Measurements from ENCODE around the gene COL1A1. TPM values are rescaled to one million over a fixed set of nuclear protein-coding genes. Genes with fewer than 3 reads are reported as not detected.

The COL1A1 gene
- polyA plus RNA-seq, 4 donors, result 2.2 to 320 (median 27.2) TPM

DNA sequence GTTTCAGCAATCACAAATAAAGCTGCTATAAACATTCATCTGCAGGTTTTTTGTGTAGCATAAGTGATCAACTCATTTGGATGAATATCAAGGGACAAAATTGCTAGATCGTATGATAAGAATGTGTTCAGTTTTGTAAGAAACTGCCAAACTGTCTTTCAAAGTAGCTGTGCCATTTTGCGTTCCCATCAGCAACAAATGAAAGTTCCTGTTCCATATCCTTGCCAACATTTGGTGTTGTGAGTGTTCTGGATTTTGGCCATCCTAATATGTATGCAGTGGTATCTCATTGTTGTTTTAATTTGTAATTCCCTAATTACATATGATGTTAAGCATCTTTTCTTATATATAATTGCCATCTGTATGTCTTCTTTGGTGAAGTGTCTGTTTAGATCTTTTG is 36.5 kb upstream of the COL1A1 start:
- FAIRE-seq (no peak), DNase-seq (no peak)
- H3K4me1 ChIP-seq (ENCODE audit: control insufficient read depth in 3 of 3, insufficient read depth in 2 of 3, low read depth in 1 of 3, low read length in 2 of 3), result no peaks in the 10 kb centered on the region
- no peak overlapping the region for H3K4me3 ChIP-seq (ENCODE audit: low read depth in 1 of 3, low read length in 3 of 3)
- H3K9me3 ChIP-seq (ENCODE audit: control insufficient read depth in 2 of 2, insufficient read depth in 1 of 2, low read depth in 1 of 2, low read length in 1 of 2), result peaks cover 0 to 4% of the 10 kb centered on the region in 2 donors
- no peaks in the 10 kb centered on the region for H3K27me3 ChIP-seq (ENCODE audit: control insufficient read depth in 3 of 3, insufficient read depth in 3 of 3, low read length in 3 of 3)
- no peaks in the 10 kb centered on the region for H3K36me3 ChIP-seq (ENCODE audit: control insufficient read depth in 3 of 3, insufficient read depth in 2 of 3, low read depth in 1 of 3, low read length in 3 of 3)
- 49 to 64% (median 61%) methylated on average over 2 of the region's 2 CpGs for WGBS, 3 donors
- H3K27ac ChIP-seq (ENCODE audit: low read depth in 1 of 3, low read length in 2 of 3), result no peak overlapping the region

DNA sequence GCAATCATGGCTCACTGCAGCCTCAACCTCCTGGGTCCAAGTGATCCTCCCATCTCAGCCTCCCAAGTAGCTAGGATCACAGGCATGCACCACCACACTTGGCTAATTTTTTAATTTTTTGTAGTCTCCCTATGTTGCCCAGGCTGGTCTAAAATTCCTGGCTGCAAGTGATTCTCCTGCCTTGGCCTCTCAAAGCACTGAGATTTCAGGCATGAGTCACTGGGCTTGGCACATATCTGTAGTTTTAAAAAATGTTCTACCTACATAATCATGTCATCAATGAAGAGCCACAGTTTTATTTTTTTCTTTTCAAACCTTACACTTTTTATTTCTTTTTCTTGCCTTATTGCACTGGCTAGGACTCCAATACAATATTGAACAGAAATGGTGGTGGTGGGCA is 33.1 kb upstream of the COL1A1 start:
- FAIRE-seq (no peak), DNase-seq (no peak)
- Histone ChIP-seq H3K27me3 (ENCODE audit: control insufficient read depth in 3 of 3, insufficient read depth in 3 of 3, low read length in 3 of 3) (no peaks in the 10 kb centered on the region), H3K27ac (ENCODE audit: low read depth in 1 of 3, low read length in 2 of 3) (no peak overlapping the region), H3K9me3 (ENCODE audit: control insufficient read depth in 2 of 2, insufficient read depth in 1 of 2, low read depth in 1 of 2, low read length in 1 of 2) (peaks cover 0 to 4% of the 10 kb centered on the region in 2 donors), H3K36me3 (ENCODE audit: control insufficient read depth in 3 of 3, insufficient read depth in 2 of 3, low read depth in 1 of 3, low read length in 3 of 3) (no peaks in the 10 kb centered on the region), H3K4me3 (ENCODE audit: low read depth in 1 of 3, low read length in 3 of 3) (no peak overlapping the region), H3K4me1 (ENCODE audit: control insufficient read depth in 3 of 3, insufficient read depth in 2 of 3, low read depth in 1 of 3, low read length in 2 of 3) (no peaks in the 10 kb centered on the region)

DNA sequence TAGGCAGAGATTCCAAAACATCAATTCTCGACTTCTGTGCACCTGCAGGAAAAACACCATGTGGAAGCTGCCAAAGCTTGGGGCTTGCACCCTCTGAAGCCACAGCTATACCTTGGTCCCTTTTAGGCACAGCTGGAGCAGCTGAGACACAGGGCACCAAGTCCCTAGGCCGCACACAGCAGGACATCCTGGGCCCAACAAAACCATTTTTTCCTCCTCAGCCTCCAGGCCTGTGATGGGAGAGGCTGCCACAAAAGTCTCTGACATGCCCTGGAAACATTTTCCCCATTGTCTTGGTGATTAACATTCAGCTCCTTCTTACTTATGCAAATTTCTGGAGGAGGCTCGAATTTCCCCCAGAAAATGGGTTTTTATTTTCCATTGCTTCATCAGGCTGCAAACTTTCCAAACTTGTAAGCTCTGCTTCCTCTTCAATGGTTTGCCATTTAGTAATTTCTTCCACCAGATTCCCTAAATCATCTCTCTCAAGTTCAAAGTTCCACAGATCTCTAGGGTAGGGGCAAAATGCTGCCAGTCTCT is 24.3 kb upstream of the COL1A1 start:
- DNase-seq (no peak), FAIRE-seq (no peak)
- Histone ChIP-seq H3K36me3 (ENCODE audit: control insufficient read depth in 3 of 3, insufficient read depth in 2 of 3, low read depth in 1 of 3, low read length in 3 of 3) (no peaks in the 10 kb centered on the region), H3K27ac (ENCODE audit: low read depth in 1 of 3, low read length in 2 of 3) (no peak overlapping the region), H3K4me1 (ENCODE audit: control insufficient read depth in 3 of 3, insufficient read depth in 2 of 3, low read depth in 1 of 3, low read length in 2 of 3) (peaks cover 0 to 5% (median 0%) of the 10 kb centered on the region in 3 donors), H3K9me3 (ENCODE audit: control insufficient read depth in 2 of 2, insufficient read depth in 1 of 2, low read depth in 1 of 2, low read length in 1 of 2) (peaks cover 0 to 19% of the 10 kb centered on the region in 2 donors), H3K4me3 (ENCODE audit: low read depth in 1 of 3, low read length in 3 of 3) (no peak overlapping the region), H3K27me3 (ENCODE audit: control insufficient read depth in 3 of 3, insufficient read depth in 3 of 3, low read length in 3 of 3) (peaks cover 0 to 2% (median 0%) of the 10 kb centered on the region in 3 donors)
- WGBS, 3 donors, result 71% methylated on average over 3 of the region's 3 CpGs

- 77 to 90% (median 89%) methylated on average over 6 of the region's 6 CpGs for WGBS, 3 donors
Observed at GRCh38 chr17:50222922-50223321, 21.5 kb upstream of the COL1A1 start.

DNA sequence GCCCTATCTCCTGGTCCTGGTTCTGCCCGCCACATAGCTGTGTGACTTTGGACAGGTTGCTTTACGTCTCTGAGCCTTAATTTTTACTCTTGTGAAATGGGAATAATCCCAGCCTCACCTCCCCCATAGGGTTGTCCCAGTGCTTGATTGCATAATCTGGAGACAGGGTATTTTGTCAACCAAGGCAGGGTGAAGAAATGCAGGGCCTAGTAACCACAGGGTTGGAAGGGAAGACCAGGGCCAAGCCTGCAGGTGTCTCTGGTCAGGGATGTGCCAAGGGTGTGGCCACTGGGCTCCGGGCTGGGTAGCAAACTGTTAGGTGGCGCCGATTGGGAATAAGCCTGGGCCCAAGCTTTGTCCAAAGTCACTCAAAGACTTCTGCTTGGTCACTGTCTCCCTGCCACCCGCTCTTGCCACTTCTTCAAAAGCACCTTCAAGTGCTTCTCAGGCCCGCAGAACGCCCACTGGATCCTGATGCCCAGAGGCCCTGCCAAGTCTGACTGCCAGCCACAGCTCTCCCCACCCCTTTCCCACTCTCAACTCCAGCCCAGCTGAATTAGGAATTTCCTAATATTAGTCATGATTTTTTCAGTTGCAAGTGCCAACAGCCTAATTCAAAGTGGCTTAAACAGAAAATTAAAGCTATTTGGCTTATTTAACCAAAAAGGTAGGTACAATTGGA is 20.6 kb upstream of the COL1A1 start:
- 79 to 88% (median 81%) methylated on average over 8 of the region's 8 CpGs for WGBS, 3 donors
- no peaks in the 10 kb centered on the region for H3K36me3 ChIP-seq (ENCODE audit: control insufficient read depth in 3 of 3, insufficient read depth in 2 of 3, low read depth in 1 of 3, low read length in 3 of 3)
- H3K27me3 ChIP-seq (ENCODE audit: control insufficient read depth in 3 of 3, insufficient read depth in 3 of 3, low read length in 3 of 3), result peaks cover 0 to 2% (median 0%) of the 10 kb centered on the region in 3 donors
- peaks cover 0 to 11% (median 0%) of the 10 kb centered on the region in 3 donors for H3K4me1 ChIP-seq (ENCODE audit: control insufficient read depth in 3 of 3, insufficient read depth in 2 of 3, low read depth in 1 of 3, low read length in 2 of 3)
- H3K4me3 ChIP-seq (ENCODE audit: low read depth in 1 of 3, low read length in 3 of 3), result no peak overlapping the region
- peak overlapping the region in 1 of 3 donors; percentile 51 for H3K27ac ChIP-seq (ENCODE audit: low read depth in 1 of 3, low read length in 2 of 3)
- DNase-seq (no peak), FAIRE-seq (no peak)
- H3K9me3 ChIP-seq (ENCODE audit: control insufficient read depth in 2 of 2, insufficient read depth in 1 of 2, low read depth in 1 of 2, low read length in 1 of 2), result peaks cover 0 to 15% of the 10 kb centered on the region in 2 donors

More at GRCh38 chr17:50222922-50223321, 21.5 kb upstream of the COL1A1 start:
- H3K27ac ChIP-seq (ENCODE audit: low read depth in 1 of 3, low read length in 2 of 3), result no peak overlapping the region
- FAIRE-seq, result no peak
- no peak overlapping the region for H3K4me3 ChIP-seq (ENCODE audit: low read depth in 1 of 3, low read length in 3 of 3)
- H3K4me1 ChIP-seq (ENCODE audit: control insufficient read depth in 3 of 3, insufficient read depth in 2 of 3, low read depth in 1 of 3, low read length in 2 of 3), result peaks cover 0 to 11% (median 0%) of the 10 kb centered on the region in 3 donors
- H3K9me3 ChIP-seq (ENCODE audit: control insufficient read depth in 2 of 2, insufficient read depth in 1 of 2, low read depth in 1 of 2, low read length in 1 of 2), result peaks cover 0 to 17% of the 10 kb centered on the region in 2 donors
- no peaks in the 10 kb centered on the region for H3K36me3 ChIP-seq (ENCODE audit: control insufficient read depth in 3 of 3, insufficient read depth in 2 of 3, low read depth in 1 of 3, low read length in 3 of 3)
- no peak for DNase-seq
- H3K27me3 ChIP-seq (ENCODE audit: control insufficient read depth in 3 of 3, insufficient read depth in 3 of 3, low read length in 3 of 3), result peaks cover 0 to 2% (median 0%) of the 10 kb centered on the region in 3 donors

DNA sequence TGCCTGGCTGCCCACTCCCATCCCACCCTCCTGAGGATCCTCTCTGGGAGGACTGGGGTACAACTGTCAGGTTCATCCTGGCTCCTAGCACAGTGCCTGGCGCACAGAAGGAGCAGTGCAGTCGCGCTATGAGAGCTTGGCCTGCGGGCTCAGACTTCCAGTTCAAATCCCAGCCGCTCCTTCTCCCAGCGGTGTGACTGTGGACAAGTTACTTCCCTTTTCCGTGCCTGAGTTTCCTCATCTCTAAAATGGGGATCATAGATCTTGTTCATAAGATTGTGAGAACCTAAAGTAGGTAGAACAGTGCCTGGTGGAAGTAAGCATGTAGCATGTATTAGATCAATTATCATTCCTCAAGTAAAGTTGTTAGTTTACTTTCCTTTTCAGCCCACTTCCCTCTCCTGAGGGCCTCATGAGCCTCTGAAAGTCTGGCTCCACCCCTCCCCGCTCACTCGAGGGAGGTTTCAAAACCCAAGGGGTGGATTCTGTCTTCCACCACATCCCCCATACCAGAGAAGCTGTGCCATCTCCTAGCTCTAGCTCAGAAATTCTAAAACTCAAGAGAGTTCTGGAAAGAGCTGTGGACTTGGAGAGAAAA is 19.9 kb upstream of the COL1A1 start:
- FAIRE-seq (no peak), DNase-seq (no peak)
- Histone ChIP-seq H3K27me3 (ENCODE audit: control insufficient read depth in 3 of 3, insufficient read depth in 3 of 3, low read length in 3 of 3) (peaks cover 0 to 2% (median 0%) of the 10 kb centered on the region in 3 donors), H3K36me3 (ENCODE audit: control insufficient read depth in 3 of 3, insufficient read depth in 2 of 3, low read depth in 1 of 3, low read length in 3 of 3) (no peaks in the 10 kb centered on the region), H3K9me3 (ENCODE audit: control insufficient read depth in 2 of 2, insufficient read depth in 1 of 2, low read depth in 1 of 2, low read length in 1 of 2) (peaks cover 0 to 10% of the 10 kb centered on the region in 2 donors), H3K27ac (ENCODE audit: low read depth in 1 of 3, low read length in 2 of 3) (no peak overlapping the region), H3K4me1 (ENCODE audit: control insufficient read depth in 3 of 3, insufficient read depth in 2 of 3, low read depth in 1 of 3, low read length in 2 of 3) (peaks cover 0 to 11% (median 0%) of the 10 kb centered on the region in 3 donors), H3K4me3 (ENCODE audit: low read depth in 1 of 3, low read length in 3 of 3) (no peak overlapping the region)
- WGBS, 3 donors, result 68 to 76% (median 73%) methylated on average over 9 of the region's 9 CpGs

- Histone ChIP-seq H3K27ac (ENCODE audit: low read depth in 1 of 3, low read length in 2 of 3) (no peak overlapping the region), H3K36me3 (ENCODE audit: control insufficient read depth in 3 of 3, insufficient read depth in 2 of 3, low read depth in 1 of 3, low read length in 3 of 3) (no peaks in the 10 kb centered on the region), H3K4me1 (ENCODE audit: control insufficient read depth in 3 of 3, insufficient read depth in 2 of 3, low read depth in 1 of 3, low read length in 2 of 3) (peaks cover 0 to 11% (median 0%) of the 10 kb centered on the region in 3 donors), H3K4me3 (ENCODE audit: low read depth in 1 of 3, low read length in 3 of 3) (no peak overlapping the region), H3K27me3 (ENCODE audit: control insufficient read depth in 3 of 3, insufficient read depth in 3 of 3, low read length in 3 of 3) (peaks cover 0 to 2% (median 0%) of the 10 kb centered on the region in 3 donors), H3K9me3 (ENCODE audit: control insufficient read depth in 2 of 2, insufficient read depth in 1 of 2, low read depth in 1 of 2, low read length in 1 of 2) (peaks cover 0 to 8% of the 10 kb centered on the region in 2 donors)
- DNase-seq, result no peak
- 84 to 91% (median 87%) methylated on average over 13 to 15 of the region's 15 CpGs for WGBS, 3 donors
- no peak for FAIRE-seq
Observed at GRCh38 chr17:50220811-50221210, 19.4 kb upstream of the COL1A1 start.

DNA sequence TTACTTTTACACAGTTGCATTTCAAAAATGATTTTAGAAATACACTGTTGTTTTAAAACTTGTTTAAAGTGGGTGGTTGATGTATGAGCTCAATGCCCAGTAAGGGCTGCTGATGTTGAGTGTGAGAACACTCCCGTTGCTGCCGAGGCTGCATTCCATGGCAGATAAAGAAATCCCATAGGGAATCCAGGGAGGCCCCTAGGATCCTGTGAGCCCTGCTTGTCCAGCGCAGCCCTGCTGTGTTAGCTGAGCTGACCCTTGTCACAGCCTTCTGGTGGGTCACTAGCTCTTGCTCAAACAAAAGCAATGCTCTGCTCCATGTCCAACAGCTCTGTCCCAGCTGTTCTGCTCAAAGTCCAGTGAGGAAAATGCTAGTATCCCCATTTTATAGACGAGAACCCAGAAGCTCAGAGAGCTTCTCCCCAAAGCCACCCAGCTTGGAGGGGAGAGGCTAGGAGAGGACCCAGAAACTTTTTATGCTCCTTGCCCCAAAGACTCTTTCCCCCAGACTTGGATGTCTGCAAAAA is 18.6 kb upstream of the COL1A1 start:
- peaks cover 0 to 11% (median 0%) of the 10 kb centered on the region in 3 donors for H3K4me1 ChIP-seq (ENCODE audit: control insufficient read depth in 3 of 3, insufficient read depth in 2 of 3, low read depth in 1 of 3, low read length in 2 of 3)
- H3K36me3 ChIP-seq (ENCODE audit: control insufficient read depth in 3 of 3, insufficient read depth in 2 of 3, low read depth in 1 of 3, low read length in 3 of 3), result no peaks in the 10 kb centered on the region
- 43 to 47% (median 45%) methylated on average over 4 of the region's 4 CpGs for WGBS, 3 donors
- peaks cover 0 to 2% (median 0%) of the 10 kb centered on the region in 3 donors for H3K27me3 ChIP-seq (ENCODE audit: control insufficient read depth in 3 of 3, insufficient read depth in 3 of 3, low read length in 3 of 3)
- FAIRE-seq (no peak), DNase-seq (no peak)
- no peaks in the 10 kb centered on the region for H3K9me3 ChIP-seq (ENCODE audit: control insufficient read depth in 2 of 2, insufficient read depth in 1 of 2, low read depth in 1 of 2, low read length in 1 of 2)
- H3K4me3 ChIP-seq (ENCODE audit: low read depth in 1 of 3, low read length in 3 of 3), result no peak overlapping the region
- peak overlapping the region in 1 of 3 donors; percentile 47 for H3K27ac ChIP-seq (ENCODE audit: low read depth in 1 of 3, low read length in 2 of 3)

All from small intestine (tissue), 7 donors.